Parathyroid adenoma (tissue), 2 donors: Measurements from ENCODE around the gene TRAK2.

Experiments
- H2AFZ ChIP-seq: fragments of 300-600 bp; sonication (generic); one replicate; pipeline ENCODE4 v1.7.0; 2017; ENCODE audit warnings: antibody characterized with exemption, mild to moderate bottlenecking
- H3K27ac ChIP-seq: fragments of 300-600 bp; sonication (generic); one replicate; pipeline ENCODE4 v1.7.0; 2017
- H3K27me3 ChIP-seq: fragments of 300-600 bp; sonication (generic); one replicate; pipeline ENCODE4 v1.7.0; 2017; ENCODE audit warnings: low read length; ENCODE audit not compliant: control insufficient read depth, insufficient read depth
- H3K36me3 ChIP-seq: fragments of 300-600 bp; sonication (generic); one replicate; pipeline ENCODE4 v1.7.0; 2017; ENCODE audit warnings: low read length; ENCODE audit not compliant: control insufficient read depth, insufficient read depth
- H3K4me1 ChIP-seq: fragments of 300-600 bp; sonication (generic); one replicate; pipeline ENCODE4 v1.7.0; 2017; ENCODE audit warnings: control low read depth
- H3K4me2 ChIP-seq: fragments of 300-600 bp; sonication (generic); one replicate; pipeline ENCODE4 v1.7.0; 2017; ENCODE audit warnings: low read length
- H3K4me3 ChIP-seq: fragments of 300-600 bp; sonication (generic); one replicate; pipeline ENCODE4 v1.7.0; 2017; ENCODE audit warnings: low read depth, low read length
- H3K79me2 ChIP-seq: fragments of 300-600 bp; sonication (generic); one replicate; pipeline ENCODE4 v1.7.0; 2017; ENCODE audit warnings: control low read depth
- H3K9ac ChIP-seq: fragments of 300-600 bp; sonication (generic); one replicate; pipeline ENCODE4 v1.7.0; 2017; ENCODE audit warnings: mild to moderate bottlenecking
- H3K9me3 ChIP-seq: fragments of 300-600 bp; sonication (generic); one replicate; pipeline ENCODE4 v1.7.0; 2017; ENCODE audit warnings: low read length; ENCODE audit not compliant: control insufficient read depth
- TF ChIP-seq, protein P1 (sequence below): fragments of 300-600 bp; sonication (generic); IDR thresholded peaks from one replicate; pipeline ENCODE4 v1.7.0; 2017; ENCODE audit warnings: antibody characterized with exemption, mild to moderate bottlenecking
- donor health status: primary hyperparathyroidism.

Gene TRAK2

DNA sequence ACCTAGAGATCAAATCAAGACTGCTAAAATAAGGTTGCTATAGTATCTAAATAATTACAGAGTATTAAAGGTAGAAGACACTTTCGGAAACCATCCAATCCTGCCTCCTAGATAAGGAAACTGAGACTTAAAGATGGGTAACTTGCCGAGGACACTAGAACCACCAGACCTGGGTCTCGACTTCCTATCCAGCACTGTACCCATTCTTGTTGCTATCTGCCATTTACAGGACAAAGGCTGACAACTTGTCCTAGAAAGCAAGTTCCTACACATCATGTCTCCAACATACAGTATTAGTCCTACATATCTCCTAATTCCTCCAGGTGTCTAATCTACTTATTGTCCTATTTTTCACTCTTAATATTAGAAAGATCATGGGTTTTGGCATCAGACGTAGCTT is 37.7 kb downstream of the TRAK2 start:
- no peak overlapping the region for H3K4me3 ChIP-seq

GRCh38 chr2:201413143-201413542 is 38.1 kb downstream of the TRAK2 start:
- peaks cover 13% of the 10 kb centered on the region for H3K4me1 ChIP-seq
- no peaks in the 10 kb centered on the region for H3K36me3 ChIP-seq
- no peak overlapping the region for H3K27ac ChIP-seq

More for the DNA sequence above, 37.7 kb downstream of the TRAK2 start:
- H3K27ac ChIP-seq, result no peak overlapping the region
- H2AFZ ChIP-seq, result no peak overlapping the region
- H3K9ac ChIP-seq, result no peak overlapping the region
- H3K4me1 ChIP-seq, result peaks cover 13% of the 10 kb centered on the region
- no peak overlapping the region for H3K4me2 ChIP-seq
- H3K9me3 ChIP-seq, result no peaks in the 10 kb centered on the region
- H3K79me2 ChIP-seq, result no peaks in the 10 kb centered on the region
- H3K27me3 ChIP-seq, result no peaks in the 10 kb centered on the region
- no peaks in the 10 kb centered on the region for H3K36me3 ChIP-seq
- TF ChIP-seq, protein P1, sequence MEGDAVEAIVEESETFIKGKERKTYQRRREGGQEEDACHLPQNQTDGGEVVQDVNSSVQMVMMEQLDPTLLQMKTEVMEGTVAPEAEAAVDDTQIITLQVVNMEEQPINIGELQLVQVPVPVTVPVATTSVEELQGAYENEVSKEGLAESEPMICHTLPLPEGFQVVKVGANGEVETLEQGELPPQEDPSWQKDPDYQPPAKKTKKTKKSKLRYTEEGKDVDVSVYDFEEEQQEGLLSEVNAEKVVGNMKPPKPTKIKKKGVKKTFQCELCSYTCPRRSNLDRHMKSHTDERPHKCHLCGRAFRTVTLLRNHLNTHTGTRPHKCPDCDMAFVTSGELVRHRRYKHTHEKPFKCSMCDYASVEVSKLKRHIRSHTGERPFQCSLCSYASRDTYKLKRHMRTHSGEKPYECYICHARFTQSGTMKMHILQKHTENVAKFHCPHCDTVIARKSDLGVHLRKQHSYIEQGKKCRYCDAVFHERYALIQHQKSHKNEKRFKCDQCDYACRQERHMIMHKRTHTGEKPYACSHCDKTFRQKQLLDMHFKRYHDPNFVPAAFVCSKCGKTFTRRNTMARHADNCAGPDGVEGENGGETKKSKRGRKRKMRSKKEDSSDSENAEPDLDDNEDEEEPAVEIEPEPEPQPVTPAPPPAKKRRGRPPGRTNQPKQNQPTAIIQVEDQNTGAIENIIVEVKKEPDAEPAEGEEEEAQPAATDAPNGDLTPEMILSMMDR, result no peak

GRCh38 chr2:201411421-201411820 is 39.8 kb downstream of the TRAK2 start:
- H3K4me3 ChIP-seq, result no peak overlapping the region
- no peaks in the 10 kb centered on the region for H3K9me3 ChIP-seq
- TF ChIP-seq, protein P1, result no peak
- no peaks in the 10 kb centered on the region for H3K27me3 ChIP-seq
- no peak overlapping the region for H2AFZ ChIP-seq
- no peak overlapping the region for H3K27ac ChIP-seq
- no peaks in the 10 kb centered on the region for H3K79me2 ChIP-seq
- no peak overlapping the region for H3K4me2 ChIP-seq
- H3K9ac ChIP-seq, result no peak overlapping the region
- peaks cover 13% of the 10 kb centered on the region for H3K4me1 ChIP-seq
- H3K36me3 ChIP-seq, result no peaks in the 10 kb centered on the region

More at GRCh38 chr2:201413143-201413542, 38.1 kb downstream of the TRAK2 start:
- Histone ChIP-seq H3K9me3 (no peaks in the 10 kb centered on the region), H3K4me2 (no peak overlapping the region), H3K4me3 (no peak overlapping the region), H3K9ac (no peak overlapping the region), H2AFZ (no peak overlapping the region), H3K79me2 (no peaks in the 10 kb centered on the region), H3K27me3 (no peaks in the 10 kb centered on the region)
- TF ChIP-seq, protein P1, result no peak

DNA sequence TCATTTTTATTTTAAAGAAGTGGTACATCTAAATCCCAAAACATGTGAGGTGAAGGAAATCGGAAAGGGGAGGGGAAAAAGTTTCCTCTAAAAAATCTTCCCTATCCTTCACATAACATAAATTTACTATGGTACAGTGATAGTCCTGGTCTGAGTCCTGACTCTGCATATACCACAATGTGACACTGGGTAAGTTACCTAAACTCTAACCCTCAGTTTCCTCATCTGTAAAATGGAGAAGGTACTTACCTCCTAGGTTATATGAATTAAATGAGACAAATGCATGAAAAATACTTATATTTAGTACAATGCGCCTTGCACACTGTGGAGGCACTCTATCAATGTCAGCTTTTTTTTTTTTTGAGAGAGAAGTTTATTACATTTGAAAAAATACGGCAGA is 42.3 kb downstream of the TRAK2 start:
- Histone ChIP-seq H3K4me1 (peaks cover under 1% of the 10 kb centered on the region), H3K9ac (no peak overlapping the region), H2AFZ (no peak overlapping the region), H3K36me3 (no peaks in the 10 kb centered on the region), H3K9me3 (no peaks in the 10 kb centered on the region), H3K4me3 (no peak overlapping the region), H3K4me2 (no peak overlapping the region), H3K27ac (no peak overlapping the region), H3K27me3 (no peaks in the 10 kb centered on the region), H3K79me2 (no peaks in the 10 kb centered on the region)
- TF ChIP-seq, protein P1, result no peak

GRCh38 chr2:201407265-201407664 is 44.0 kb downstream of the TRAK2 start:
- no peaks in the 10 kb centered on the region for H3K9me3 ChIP-seq
- no peaks in the 10 kb centered on the region for H3K79me2 ChIP-seq
- no peak overlapping the region for H3K27ac ChIP-seq
- TF ChIP-seq, protein P1, result no peak
- no peaks in the 10 kb centered on the region for H3K36me3 ChIP-seq
- H3K4me3 ChIP-seq, result no peak overlapping the region
- H2AFZ ChIP-seq, result no peak overlapping the region
- no peaks in the 10 kb centered on the region for H3K27me3 ChIP-seq
- no peak overlapping the region for H3K9ac ChIP-seq
- no peak overlapping the region for H3K4me2 ChIP-seq
- no peaks in the 10 kb centered on the region for H3K4me1 ChIP-seq
